Stomach (tissue), 9 donors: ENCODE measurements around the gene LRRFIP1. TPM values are rescaled to one million over a fixed set of nuclear protein-coding genes. Genes with fewer than 3 reads are reported as not detected.

ENCODE experiments used
- DNase-seq, 2 donors: peaks; one replicate each; pipeline versions ENCODE4 v3.0.0 to v3.0.0-alpha.2; 2013 to 2019
- H3K27ac ChIP-seq, 5 donors: fragments of 200-600 bp in 4 of 5; sonication (generic) in 4 of 5; one replicate each; pipeline ENCODE4 v1.5.1; 2013 to 2019; ENCODE audit warnings: mild to moderate bottlenecking in 1 of 5, moderate library complexity in 1 of 5
- H3K27me3 ChIP-seq, 3 donors: fragments of 200-600 bp; sonication (generic); one replicate each; pipeline ENCODE4 v1.5.1; 2017 to 2019; ENCODE audit warnings: mixed run types in 1 of 3
- H3K36me3 ChIP-seq, 4 donors: fragments of 200-600 bp; sonication (generic); 1 replicate in 3 of 4; 2 replicates in 1 of 4; pipeline ENCODE4 v1.5.1; 2016 to 2019
- H3K4me1 ChIP-seq, 4 donors: fragments of 200-600 bp; sonication (generic); one replicate each; pipeline ENCODE4 v1.5.1; 2016 to 2019
- H3K4me3 ChIP-seq, 4 donors: fragments of 200-600 bp; sonication (generic) in 3 of 4; one replicate each; pipeline ENCODE4 v1.5.1; 2016 to 2019; ENCODE audit warnings: mild to moderate bottlenecking in 1 of 4
- H3K9me3 ChIP-seq, 4 donors: fragments of 200-600 bp; sonication (generic); one replicate each; pipeline ENCODE4 v1.5.1; 2016 to 2019
- EP300 ChIP-seq: sonication (generic); formaldehyde crosslinking; IDR thresholded peaks from one replicate; pipeline ENCODE4 v1.6.1; 2017; ENCODE audit warnings: antibody characterized with exemption
- POLR2A ChIP-seq, 4 donors: fragments of 450-650 bp; IDR thresholded peaks; one replicate each; pipeline ENCODE4 v1.6.1; 2016; ENCODE audit warnings: antibody characterized with exemption in 4 of 4, control low read depth in 2 of 4, mild to moderate bottlenecking in 1 of 4, moderate library complexity in 1 of 4
- POLR2AphosphoS5 ChIP-seq, 3 donors: sonication (generic); formaldehyde crosslinking; IDR thresholded peaks; one replicate each; pipeline ENCODE4 v1.6.1; 2016; ENCODE audit warnings: antibody characterized with exemption in 3 of 3
- WGBS, 5 donors: extraction: QIAGEN DNeasy Blood & Tissue Kit in 3 of 5; methylation state at CpG; one replicate each; pipeline versions ENCODE4 v1.1.5 to v1.1.7; 2013 to 2018; 5-methylcytosine and 5-hydroxymethylcytosine counted together
- intact Hi-C: fragments of 100-400 bp; cut with DNase I; formaldehyde crosslinking; loops from one replicate; pipeline ENCODE4 v1.15.1; 2023; ENCODE audit warnings: low total_unique reads
- polyA plus RNA-seq, 3 donors: library from polyadenylated mRNA; stranded (reverse); fragments of 200-250 nt; gene quantifications; one replicate each; pipeline ENCODE4 v1.2.3, GENCODE V29; 2013
- total RNA-seq, 5 donors: library from RNA; depleted of rRNA; stranded (reverse); fragments of >200 nt; gene quantifications; one replicate each; pipeline versions ENCODE4 v1.1.0 to v1.2.3, GENCODE V29; 2014 to 2016
- TF ChIP-seq, protein P1 (sequence below), 7 experiments: fragments of 450-650 bp in 4 of 7; fragments of 200-600 bp in 3 of 7; sonication (generic) in 3 of 7; IDR thresholded peaks; one replicate each; pipeline ENCODE4 v1.5.1; 2016 to 2019; ENCODE audit warnings: antibody characterized with exemption in 7 of 7, control low read depth in 2 of 7, mild to moderate bottlenecking in 1 of 7
- donor health status: healthy with polysubstance abuse.
- donor health status: Bipolar disorder and iron deficiency.
- donor health status: healthy.

Gene LRRFIP1
- total and polyA plus RNA-seq, 8 donors: 31.6 to 201 (median 130) TPM

DNA sequence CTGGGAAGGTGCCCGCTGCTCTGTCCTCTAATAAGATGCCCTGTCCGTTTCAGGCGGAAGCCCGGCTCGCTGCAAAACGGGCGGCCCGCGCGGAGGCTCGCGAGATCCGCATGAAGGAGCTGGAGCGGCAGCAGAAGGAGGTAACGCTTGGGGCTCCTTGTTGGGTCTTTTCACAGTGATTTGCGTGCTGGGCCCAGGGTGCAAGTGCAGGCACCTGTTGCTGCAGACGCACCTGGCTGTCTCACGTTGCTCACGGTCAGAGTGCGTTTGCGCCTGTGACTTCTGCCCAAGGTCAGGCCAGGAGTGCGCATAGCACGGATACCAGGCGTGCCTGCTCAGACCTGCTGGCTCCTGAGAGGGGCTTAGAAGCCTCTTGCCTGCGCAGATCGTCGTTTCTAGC lies 81.1 kb downstream of the LRRFIP1 start:
- H3K36me3 ChIP-seq: peaks cover 25 to 45% (median 38%) of the 10 kb centered on the region in 4 donors
- H3K9me3 ChIP-seq: no peaks in the 10 kb centered on the region
- DNase-seq: no peak
- no peaks in the 10 kb centered on the region for H3K27me3 ChIP-seq
- H3K4me1 ChIP-seq: peaks cover 44 to 68% (median 54%) of the 10 kb centered on the region in 4 donors
- intact Hi-C loops: no loop called here
- H3K27ac ChIP-seq: peak overlapping the region in 3 of 5 donors; percentile 20 to 98 (median 96)
- TF ChIP-seq EP300: no peak
- TF ChIP-seq, protein P1, sequence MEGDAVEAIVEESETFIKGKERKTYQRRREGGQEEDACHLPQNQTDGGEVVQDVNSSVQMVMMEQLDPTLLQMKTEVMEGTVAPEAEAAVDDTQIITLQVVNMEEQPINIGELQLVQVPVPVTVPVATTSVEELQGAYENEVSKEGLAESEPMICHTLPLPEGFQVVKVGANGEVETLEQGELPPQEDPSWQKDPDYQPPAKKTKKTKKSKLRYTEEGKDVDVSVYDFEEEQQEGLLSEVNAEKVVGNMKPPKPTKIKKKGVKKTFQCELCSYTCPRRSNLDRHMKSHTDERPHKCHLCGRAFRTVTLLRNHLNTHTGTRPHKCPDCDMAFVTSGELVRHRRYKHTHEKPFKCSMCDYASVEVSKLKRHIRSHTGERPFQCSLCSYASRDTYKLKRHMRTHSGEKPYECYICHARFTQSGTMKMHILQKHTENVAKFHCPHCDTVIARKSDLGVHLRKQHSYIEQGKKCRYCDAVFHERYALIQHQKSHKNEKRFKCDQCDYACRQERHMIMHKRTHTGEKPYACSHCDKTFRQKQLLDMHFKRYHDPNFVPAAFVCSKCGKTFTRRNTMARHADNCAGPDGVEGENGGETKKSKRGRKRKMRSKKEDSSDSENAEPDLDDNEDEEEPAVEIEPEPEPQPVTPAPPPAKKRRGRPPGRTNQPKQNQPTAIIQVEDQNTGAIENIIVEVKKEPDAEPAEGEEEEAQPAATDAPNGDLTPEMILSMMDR (IDR thresholded peaks at IDR 0.05): no peak
- TF ChIP-seq POLR2AphosphoS5 (IDR thresholded peaks at IDR 0.05): no peak
- TF ChIP-seq POLR2A (IDR thresholded peaks at IDR 0.05): no peak
- 88 to 96% (median 92%) methylated on average over 24 to 27 of the region's 27 CpGs for WGBS, 5 donors
- H3K4me3 ChIP-seq: no peak overlapping the region

DNA sequence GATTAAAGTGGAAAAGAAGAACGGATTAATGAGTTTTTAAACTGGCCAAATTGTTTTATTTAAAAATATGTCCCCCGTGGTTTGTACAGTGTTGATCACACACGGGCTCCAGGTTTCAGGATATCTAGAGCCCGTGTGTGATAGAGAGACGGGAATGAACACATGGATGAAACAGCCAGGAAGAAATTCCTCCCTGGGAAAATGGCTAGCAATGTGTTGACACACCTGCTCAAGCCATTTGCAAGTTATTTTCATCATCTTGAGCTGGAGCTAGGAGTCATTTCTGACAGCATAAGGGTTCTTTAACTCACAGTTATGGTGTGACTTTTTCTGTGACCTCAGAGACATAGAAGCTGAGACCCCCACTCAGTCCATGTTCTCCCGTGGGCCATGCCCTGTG lies 81.6 kb downstream of the LRRFIP1 start:
- Histone ChIP-seq H3K9me3 (no peaks in the 10 kb centered on the region), H3K36me3 (peaks cover 25 to 45% (median 38%) of the 10 kb centered on the region in 4 donors), H3K4me1 (peaks cover 39 to 63% (median 51%) of the 10 kb centered on the region in 4 donors), H3K27me3 (no peaks in the 10 kb centered on the region), H3K4me3 (no peak overlapping the region), H3K27ac (peak overlapping the region in 3 of 5 donors; percentile 20 to 98 (median 96))
- TF ChIP-seq, protein P1 (IDR thresholded peaks at IDR 0.05): no peak
- TF ChIP-seq POLR2A (IDR thresholded peaks at IDR 0.05) (no peak), EP300 (no peak), POLR2AphosphoS5 (IDR thresholded peaks at IDR 0.05) (no peak)
- DNase-seq: no peak
- intact Hi-C loops: no loop called here
- 65 to 77% (median 69%) methylated on average over 6 of the region's 6 CpGs for WGBS, 5 donors

DNA sequence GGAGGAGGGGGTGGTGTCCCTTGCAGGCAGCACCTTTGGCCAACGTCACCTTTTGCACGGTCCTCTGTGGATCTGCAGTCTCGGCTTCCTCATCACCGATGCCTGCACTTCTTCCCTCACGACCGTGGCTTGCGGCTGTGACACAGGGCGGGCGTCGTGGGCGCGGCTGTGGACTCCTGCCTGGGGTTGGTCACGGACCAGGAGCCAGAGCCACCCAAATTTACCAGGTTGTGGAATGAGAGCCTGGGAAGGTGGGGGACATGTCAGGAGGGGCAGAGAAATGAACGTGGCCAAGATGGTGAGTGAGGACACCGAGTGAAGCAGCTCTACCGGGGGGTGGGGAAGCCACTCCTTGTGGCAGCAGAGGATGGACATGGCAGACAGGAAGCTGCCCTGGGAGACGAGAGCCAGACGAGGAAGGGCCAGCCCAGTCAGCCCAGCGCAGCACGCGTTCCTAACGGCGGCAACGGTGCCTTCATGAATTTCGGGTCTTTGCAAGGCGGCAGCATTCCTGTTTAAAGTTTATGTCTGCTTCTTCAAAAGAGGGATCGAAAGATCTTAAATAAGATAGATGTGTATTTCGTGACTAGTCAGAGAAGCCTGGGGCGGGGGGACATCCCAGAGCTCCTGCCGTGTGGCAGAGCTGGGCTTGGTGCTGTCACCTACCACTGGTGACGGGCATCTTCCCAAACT lies 84.2 kb downstream of the LRRFIP1 start:
- Histone ChIP-seq H3K27ac (peak overlapping the region in 1 of 5 donors; percentile 16), H3K4me3 (no peak overlapping the region), H3K9me3 (no peaks in the 10 kb centered on the region), H3K27me3 (no peaks in the 10 kb centered on the region), H3K36me3 (peaks cover 25 to 45% (median 38%) of the 10 kb centered on the region in 4 donors), H3K4me1 (peaks cover 30 to 63% (median 47%) of the 10 kb centered on the region in 4 donors)
- 91 to 94% (median 94%) methylated on average over 31 of the region's 31 CpGs for WGBS, 5 donors
- intact Hi-C loops: no loop called here
- TF ChIP-seq POLR2AphosphoS5 (IDR thresholded peaks at IDR 0.05): no peak
- TF ChIP-seq, protein P1 (IDR thresholded peaks at IDR 0.05): no peak
- TF ChIP-seq EP300: no peak
- no peak for TF ChIP-seq POLR2A (IDR thresholded peaks at IDR 0.05)
- DNase-seq: no peak

DNA sequence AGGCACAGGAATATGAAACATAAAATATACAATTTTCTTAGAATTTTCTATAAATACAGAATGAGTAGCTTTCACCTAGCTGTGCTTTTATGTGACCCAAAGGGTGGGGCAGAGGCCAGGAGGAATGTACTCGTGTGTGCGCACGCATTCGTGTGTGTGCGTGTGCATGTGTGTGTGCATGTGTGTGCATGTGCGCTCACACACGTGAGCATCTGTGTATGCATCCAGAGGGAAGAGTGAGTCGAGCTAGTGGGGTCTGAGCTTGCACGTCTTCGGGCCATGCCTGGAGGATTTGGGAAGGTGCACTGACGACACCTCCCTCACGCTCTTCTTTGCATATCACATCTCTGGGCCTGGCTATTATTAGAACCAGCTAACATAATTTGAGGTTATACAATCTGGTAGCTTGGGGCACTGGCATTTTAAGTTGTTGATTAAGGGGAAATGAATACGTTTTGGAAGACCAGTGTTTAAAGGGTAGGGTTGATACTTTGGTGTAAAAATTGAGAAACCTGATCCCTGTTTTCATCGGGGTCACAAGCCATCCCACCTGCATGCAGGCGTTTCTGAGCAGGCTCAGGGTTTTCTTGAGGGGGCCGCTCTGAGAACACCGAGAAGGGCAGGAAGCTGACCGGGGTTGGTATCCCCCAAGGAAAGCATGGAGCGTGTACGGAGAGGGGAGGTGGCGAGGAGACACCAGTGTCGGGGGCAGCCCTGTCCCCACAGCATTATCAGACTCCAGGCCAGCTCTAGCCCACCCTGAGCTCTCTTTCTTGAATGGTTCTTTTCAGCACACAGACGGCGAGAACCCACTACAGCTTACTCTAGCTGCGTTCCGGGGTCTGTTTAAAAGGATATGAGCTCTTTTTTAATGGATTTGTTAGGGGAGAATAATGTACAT lies 85.3 kb downstream of the LRRFIP1 start:
- H3K9me3 ChIP-seq: no peaks in the 10 kb centered on the region
- H3K4me1 ChIP-seq: peaks cover 19 to 62% (median 41%) of the 10 kb centered on the region in 4 donors
- no peak overlapping the region for H3K4me3 ChIP-seq
- H3K27ac ChIP-seq: peak overlapping the region in 1 of 5 donors; percentile 80
- intact Hi-C loops: no loop called here
- WGBS, 5 donors: 81 to 94% (median 92%) methylated on average over 26 of the region's 26 CpGs
- TF ChIP-seq EP300: no peak
- TF ChIP-seq, protein P1 (IDR thresholded peaks at IDR 0.05): no peak
- TF ChIP-seq POLR2AphosphoS5 (IDR thresholded peaks at IDR 0.05): no peak
- peaks cover 25 to 51% (median 39%) of the 10 kb centered on the region in 4 donors for H3K36me3 ChIP-seq
- no peaks in the 10 kb centered on the region for H3K27me3 ChIP-seq
- no peak for DNase-seq
